Ascending aorta (tissue), 2 donors: ENCODE results near the gene RFFL. TPM values are rescaled to one million over a fixed set of nuclear protein-coding genes. Genes with fewer than 3 reads are reported as not detected.

Source experiments
- DNase-seq, 2 donors: peaks; one replicate each; pipeline ENCODE4 v3.0.0-alpha.2; 2019; ENCODE audit warnings: low spot score in 2 of 2
- H3K27ac ChIP-seq, 2 donors: fragments of 200-600 bp; sonication (generic); one replicate each; pipeline ENCODE4 v1.5.1; 2016 to 2017; ENCODE audit warnings: mild to moderate bottlenecking in 1 of 2
- H3K27me3 ChIP-seq: fragments of 200-600 bp; sonication (generic); one replicate; pipeline ENCODE4 v1.5.1; 2017
- H3K36me3 ChIP-seq, 2 donors: fragments of 200-600 bp; sonication (generic); one replicate each; pipeline ENCODE4 v1.5.1; 2016
- H3K4me1 ChIP-seq, 2 donors: fragments of 200-600 bp; sonication (generic); one replicate each; pipeline ENCODE4 v1.5.1; 2016 to 2017; ENCODE audit warnings: mild to moderate bottlenecking in 1 of 2
- H3K4me3 ChIP-seq, 2 donors: fragments of 200-600 bp; sonication (generic); one replicate each; pipeline ENCODE4 v1.5.1; 2016 to 2017; ENCODE audit warnings: mild to moderate bottlenecking in 1 of 2
- H3K9me3 ChIP-seq, 2 donors: fragments of 200-600 bp; sonication (generic); one replicate each; pipeline ENCODE4 v1.5.1; 2016
- CTCF ChIP-seq, 3 experiments: fragments of 200-600 bp in 2 of 3; fragments of 450-650 bp in 1 of 3; sonication (generic) in 2 of 3; IDR thresholded peaks; one replicate each; pipeline ENCODE4 v1.5.1; 2016 to 2019; ENCODE audit warnings: antibody characterized with exemption in 3 of 3, mild to moderate bottlenecking in 1 of 3, moderate library complexity in 1 of 3
- intact Hi-C: fragments of 100-400 bp; cut with DNase I; formaldehyde crosslinking; loops from one replicate; pipeline ENCODE4 v1.15.1; 2023
- total RNA-seq: library from RNA; depleted of rRNA; stranded (reverse); fragments of >200 nt; gene quantifications from one replicate; pipeline ENCODE4 v1.1.0, GENCODE V29; 2016

RFFL gene
- total RNA-seq, 1 donor from 2014 or later: 20.0 TPM

- no peak for DNase-seq
- peaks cover 48 to 65% of the 10 kb centered on the region in 2 donors for H3K36me3 ChIP-seq
- intact Hi-C loops: loop anchor here (10.0 kb wide), 1 partner anchor 586 kb away; the partner anchor contains the start of gene PEX12
- H3K9me3 ChIP-seq: no peaks in the 10 kb centered on the region
- H3K27ac ChIP-seq: no peak overlapping the region
- H3K27me3 ChIP-seq: no peaks in the 10 kb centered on the region
- no peak overlapping the region for H3K4me3 ChIP-seq
- no peak for TF ChIP-seq CTCF (IDR thresholded peaks at IDR 0.05)
- peaks cover 0 to 3% of the 10 kb centered on the region in 2 donors for H3K4me1 ChIP-seq
Observed at GRCh38 chr17:34988644-34989043, 74.9 kb downstream of the RFFL start.

DNA sequence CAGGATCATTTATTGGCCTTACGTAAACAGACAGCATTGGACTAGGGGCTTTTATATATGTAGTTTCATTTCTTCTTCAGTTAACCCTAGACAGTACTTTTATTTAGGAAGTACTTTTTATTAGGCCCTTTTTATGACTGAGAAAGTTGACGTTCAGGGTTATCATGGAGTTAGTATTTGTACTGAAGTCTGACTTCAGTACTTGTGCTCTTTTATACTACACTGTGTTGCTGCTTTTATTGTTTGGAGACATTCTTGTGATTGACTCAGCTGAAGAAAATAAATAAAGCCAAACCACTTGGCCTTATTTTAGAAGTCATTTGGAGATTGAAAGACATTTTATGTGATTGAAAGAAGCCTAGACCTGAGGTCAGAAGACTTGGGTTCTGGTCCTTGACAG lies 76.3 kb downstream of the RFFL start:
- no peak for DNase-seq
- H3K4me3 ChIP-seq: no peak overlapping the region
- H3K36me3 ChIP-seq: peaks cover 39 to 55% of the 10 kb centered on the region in 2 donors
- no peaks in the 10 kb centered on the region for H3K27me3 ChIP-seq
- no peaks in the 10 kb centered on the region for H3K9me3 ChIP-seq
- no peak overlapping the region for H3K27ac ChIP-seq
- no peak for TF ChIP-seq CTCF (IDR thresholded peaks at IDR 0.05)
- H3K4me1 ChIP-seq: peaks cover 0 to 8% of the 10 kb centered on the region in 2 donors
- intact Hi-C loops: loop anchor here (10.0 kb wide), 1 partner anchor 588 kb away; the partner anchor contains the start of gene PEX12

DNA sequence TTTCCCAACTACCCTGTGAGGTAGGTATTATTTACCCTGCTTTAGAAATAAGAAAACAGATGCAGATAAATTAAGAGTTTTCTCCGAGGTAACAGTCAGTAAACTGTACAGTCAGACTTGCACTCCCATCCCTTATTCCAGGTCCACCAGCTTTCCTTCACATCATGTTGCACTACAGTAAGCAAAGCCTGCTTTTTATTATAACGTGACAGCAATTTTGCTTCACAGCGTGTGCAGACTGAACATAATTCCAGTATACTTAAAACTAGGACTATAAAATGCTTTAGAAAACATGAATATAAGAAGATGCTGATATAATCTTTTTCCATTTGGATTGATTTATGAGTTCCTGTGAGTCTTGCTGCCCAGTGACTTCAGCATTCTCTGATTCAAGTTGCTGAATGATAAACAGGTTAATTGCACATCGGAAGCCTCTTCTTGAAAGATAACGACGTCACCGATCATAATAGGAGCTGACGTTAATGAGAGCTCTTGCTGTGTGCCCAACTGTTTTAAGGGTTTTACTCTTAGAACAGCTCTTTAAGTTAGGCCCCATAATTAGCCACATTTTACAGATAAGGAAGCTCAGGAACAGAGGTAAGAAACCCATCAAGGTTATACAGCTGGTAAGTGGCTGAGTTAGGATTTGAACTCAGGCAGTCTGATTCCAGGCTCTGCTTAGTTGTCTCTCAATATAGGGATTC lies 81.8 kb downstream of the RFFL start:
- Histone ChIP-seq H3K4me1 (peaks cover 0 to 22% of the 10 kb centered on the region in 2 donors), H3K4me3 (peak overlapping the region; percentile 96 to 97), H3K36me3 (peaks cover 11 to 16% of the 10 kb centered on the region in 2 donors), H3K9me3 (no peaks in the 10 kb centered on the region), H3K27ac (peak overlapping the region; percentile 99 to 100), H3K27me3 (no peaks in the 10 kb centered on the region)
- intact Hi-C loops: loop anchor here (5.0 to 10.0 kb wide), 2 partner anchors 593 to 826 kb away; partner anchors contain the start of genes PEX12 and TAF15
- DNase-seq: no peak
- TF ChIP-seq CTCF (IDR thresholded peaks at IDR 0.05): no peak

DNA sequence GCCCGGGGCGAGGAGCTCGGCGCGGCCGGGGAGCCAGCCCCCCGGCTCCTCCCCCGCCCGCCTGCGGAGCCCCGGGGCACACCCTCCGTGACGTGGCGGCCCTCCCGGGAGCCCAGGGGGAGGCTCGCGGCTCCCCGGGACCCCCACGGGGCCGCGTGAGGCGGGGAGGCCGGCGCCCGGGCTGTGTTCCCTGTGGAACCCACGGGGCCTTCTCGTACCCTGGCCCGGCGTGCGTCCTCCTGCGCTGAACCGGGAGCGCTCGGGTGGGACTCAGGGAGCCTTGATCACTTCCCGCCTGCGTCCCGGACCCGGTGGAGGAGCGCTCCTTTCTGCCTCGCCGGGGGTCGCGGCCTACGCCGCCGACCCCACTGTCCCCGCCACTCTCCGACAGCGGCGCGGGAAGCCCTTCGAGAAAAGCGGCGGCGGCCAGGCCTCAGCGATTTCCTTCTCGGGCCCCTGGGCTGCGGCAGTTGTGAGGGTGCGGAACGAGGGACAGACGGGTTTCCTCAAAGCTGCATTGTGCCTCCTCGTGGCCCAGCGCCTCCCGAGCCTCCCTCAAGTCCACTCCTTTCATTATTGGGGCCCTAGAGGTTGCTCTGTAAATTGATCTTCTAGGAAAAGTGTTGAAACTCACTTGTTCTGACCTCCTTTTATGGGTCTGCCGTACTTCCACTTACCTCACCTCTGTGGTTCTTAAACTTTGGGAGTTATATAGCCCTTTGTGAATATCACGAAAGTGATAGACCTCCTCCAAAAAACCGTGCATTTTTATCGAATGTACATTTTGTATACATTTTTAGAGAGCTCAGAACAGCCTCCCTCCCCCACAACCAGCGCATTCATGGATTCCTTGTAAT lies 82.6 kb downstream of the RFFL start:
- H3K36me3 ChIP-seq: peaks cover 4 to 8% of the 10 kb centered on the region in 2 donors
- no peaks in the 10 kb centered on the region for H3K27me3 ChIP-seq
- H3K4me1 ChIP-seq: peaks cover 0 to 22% of the 10 kb centered on the region in 2 donors
- TF ChIP-seq CTCF (IDR thresholded peaks at IDR 0.05): peak in 2 of 3 experiments; percentile 18 to 48
- no peaks in the 10 kb centered on the region for H3K9me3 ChIP-seq
- intact Hi-C loops: loop anchor here (1.0 to 10.0 kb wide), 5 partner anchors 20 to 826 kb away; partner anchors contain the start of genes CCT6B, PEX12, TAF15 and ZNF830
- DNase-seq: peak in 1 of 2 donors; percentile 82
- peak overlapping the region; percentile 99 to 100 for H3K27ac ChIP-seq
- H3K4me3 ChIP-seq: peak overlapping the region; percentile 96 to 97

DNA sequence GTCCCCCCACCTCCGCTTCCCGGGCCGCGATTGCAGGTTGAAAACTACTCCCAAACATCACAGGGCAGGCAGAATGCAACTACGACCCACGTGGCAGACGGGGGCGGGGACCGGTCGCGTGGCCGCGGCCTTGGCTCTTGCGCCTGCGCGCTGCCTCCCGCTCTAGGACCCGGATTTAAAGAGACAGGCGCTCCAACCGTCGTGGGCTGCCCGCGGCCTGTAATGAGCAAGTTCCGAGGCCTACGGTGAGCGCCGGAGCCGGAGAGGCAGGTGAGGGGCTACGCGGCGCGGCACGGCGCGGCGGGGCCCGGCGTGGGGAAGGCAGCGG lies 83.2 kb downstream of the RFFL start, which contains the start of gene LIG3:
Gene LIG3 (plus strand): TSS at position 160 of the 328 bp plus-strand sequence. CDS start 2,494 bp downstream, outside the sequence.
- H3K4me3 ChIP-seq: peak within 1 kb of the TSS; percentile 96 to 97
- peak; percentile 70 to 96 for DNase-seq
- no peaks in the 10 kb centered on the region for H3K9me3 ChIP-seq
- H3K4me1 ChIP-seq: peaks cover 0 to 22% of the 10 kb centered on the region in 2 donors
- peaks cover 0 to 2% of the 10 kb centered on the region in 2 donors for H3K36me3 ChIP-seq
- H3K27me3 ChIP-seq: no peaks in the 10 kb centered on the region
- H3K27ac ChIP-seq: peak within 1 kb of the TSS; percentile 99 to 100
- intact Hi-C loops: loop anchor here (1.0 to 10.0 kb wide), 5 partner anchors 19 to 827 kb away; partner anchors contain the start of genes CCT6B, PEX12, TAF15 and ZNF830
- TF ChIP-seq CTCF (IDR thresholded peaks at IDR 0.05): no peak
